Stimulated activated CD4-positive, alpha-beta T cell treated with anti-CD3 and anti-CD28 coated beads, Interleukin-1b, Interleukin-23, amount 100 ng/mL, for 4 hours (primary cell): Measurements from ENCODE around the gene LRMDA.

Source experiments
- DNase-seq, 2 donors: peaks; one replicate each; pipeline ENCODE4 v3.0.0-alpha.2; 2020; ENCODE audit warnings: low read depth in 2 of 2

The LRMDA gene

DNA sequence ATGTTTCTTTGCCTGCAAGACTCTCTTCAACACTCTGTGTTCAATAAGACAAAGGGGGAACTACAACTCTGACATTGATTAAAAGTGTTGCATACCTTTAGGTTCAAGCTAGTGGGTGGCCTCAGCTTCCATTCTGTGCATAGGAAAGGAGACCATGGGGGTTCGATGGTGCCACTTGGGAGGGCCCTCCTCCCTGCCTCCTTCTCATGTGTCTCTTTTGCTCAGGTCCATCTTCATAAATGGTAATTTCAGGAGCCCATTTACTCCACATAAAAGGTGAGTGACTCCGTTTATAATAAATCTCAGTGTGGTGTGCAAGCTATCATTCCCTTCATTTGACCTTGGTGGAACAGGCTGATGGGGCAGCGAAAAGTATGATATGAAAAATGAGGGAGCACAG is 285.1 kb downstream of the LRMDA start:
- DNase-seq, result no peak

DNA sequence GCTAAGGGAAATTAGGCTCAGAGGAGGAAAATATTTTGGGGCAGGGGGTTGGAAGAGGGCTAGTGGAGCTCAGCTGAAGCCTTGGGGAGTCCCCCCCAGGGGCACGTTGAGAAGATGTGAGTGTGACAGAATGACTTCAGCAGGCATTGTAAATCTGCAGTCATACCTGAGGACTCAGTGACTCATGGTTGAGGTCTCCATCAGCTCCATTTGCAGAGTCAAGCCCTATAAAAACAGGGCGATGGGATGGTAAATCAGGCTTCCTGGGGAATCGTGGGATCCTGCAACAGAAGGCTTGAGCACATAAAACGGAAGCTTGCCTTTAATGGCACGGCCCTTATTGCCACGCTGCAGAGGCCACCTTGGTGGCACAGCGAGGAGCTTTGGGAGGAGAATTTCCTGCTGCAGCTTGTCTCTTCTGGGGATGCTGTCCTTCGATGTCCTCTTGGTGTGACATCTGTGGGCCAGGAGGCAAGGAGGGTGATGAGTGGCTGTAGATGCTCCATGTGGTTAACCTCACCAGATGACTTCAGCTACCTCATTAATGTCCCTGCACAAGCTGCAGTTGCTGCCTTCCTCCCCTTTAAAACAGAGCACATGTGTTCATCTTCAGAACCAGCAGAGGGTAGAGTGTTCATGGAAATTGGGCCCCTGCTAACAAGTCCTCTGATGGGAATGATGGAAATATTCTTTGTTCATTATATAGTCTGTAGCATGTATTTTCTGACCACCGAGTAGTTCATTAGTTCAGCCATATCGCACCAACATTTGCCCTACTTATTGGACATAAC is 285.9 kb downstream of the LRMDA start:
- no peak for DNase-seq

DNA sequence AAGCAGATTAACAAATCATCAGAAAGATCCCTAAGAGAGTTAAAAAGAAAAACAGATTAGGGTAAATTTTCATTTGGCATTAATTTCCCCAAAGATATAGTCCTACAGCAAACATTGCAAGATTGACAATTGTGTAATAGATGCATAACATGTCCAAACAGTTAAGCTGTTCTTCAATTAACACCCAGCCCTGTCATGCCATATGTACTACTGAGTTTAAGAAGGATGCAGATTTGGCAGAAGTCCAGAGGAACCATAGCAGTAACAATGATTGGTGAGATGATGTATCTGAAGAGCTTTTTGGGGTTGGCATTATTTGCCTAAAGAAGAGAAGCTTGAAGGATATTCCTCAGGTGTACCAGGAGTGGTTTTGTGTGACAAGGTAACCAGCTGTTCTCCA is 287.6 kb downstream of the LRMDA start:
- DNase-seq, result no peak

GRCh38 chr10:75720157-75720556 is 288.7 kb downstream of the LRMDA start:
- DNase-seq, result no peak

- DNase-seq, result no peak
These were observed 290.6 kb downstream of the LRMDA start for GRCh38 chr10:75722020-75722419.

- DNase-seq, result no peak
These were observed 291.2 kb downstream of the LRMDA start for GRCh38 chr10:75722609-75723008.

DNA sequence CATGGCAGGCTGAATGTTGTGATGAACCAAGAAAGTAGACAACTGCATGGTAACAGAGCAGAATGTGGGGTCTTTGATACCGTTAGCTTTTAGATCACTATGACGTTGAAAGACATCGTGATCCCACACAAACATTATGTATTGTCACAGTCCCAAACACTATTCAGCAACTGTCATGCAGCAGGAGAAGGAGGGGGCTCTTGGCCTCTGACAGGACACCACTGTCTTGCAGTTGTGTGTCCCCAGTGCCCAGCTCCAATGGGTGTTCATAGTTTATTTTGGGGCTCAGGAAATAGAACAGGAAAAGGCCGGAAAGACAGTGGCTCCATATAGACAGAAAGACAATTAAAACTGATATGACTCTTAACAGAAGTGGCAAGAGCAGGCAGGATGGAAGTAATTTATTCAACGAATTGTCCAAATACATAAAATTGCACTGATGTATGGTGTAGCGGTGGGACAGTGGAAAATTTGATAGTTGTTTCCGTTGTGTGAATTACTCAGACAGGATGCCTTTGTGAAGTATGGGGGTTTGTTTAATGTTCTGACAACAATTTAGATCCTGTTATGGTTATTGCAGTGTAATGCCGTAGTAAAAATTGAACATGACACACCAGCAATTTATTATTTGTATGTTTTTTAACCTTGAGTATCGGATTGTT is 292.0 kb downstream of the LRMDA start:
- DNase-seq, result no peak

GRCh38 chr10:75724047-75724446 is 292.6 kb downstream of the LRMDA start:
- no peak for DNase-seq

DNA sequence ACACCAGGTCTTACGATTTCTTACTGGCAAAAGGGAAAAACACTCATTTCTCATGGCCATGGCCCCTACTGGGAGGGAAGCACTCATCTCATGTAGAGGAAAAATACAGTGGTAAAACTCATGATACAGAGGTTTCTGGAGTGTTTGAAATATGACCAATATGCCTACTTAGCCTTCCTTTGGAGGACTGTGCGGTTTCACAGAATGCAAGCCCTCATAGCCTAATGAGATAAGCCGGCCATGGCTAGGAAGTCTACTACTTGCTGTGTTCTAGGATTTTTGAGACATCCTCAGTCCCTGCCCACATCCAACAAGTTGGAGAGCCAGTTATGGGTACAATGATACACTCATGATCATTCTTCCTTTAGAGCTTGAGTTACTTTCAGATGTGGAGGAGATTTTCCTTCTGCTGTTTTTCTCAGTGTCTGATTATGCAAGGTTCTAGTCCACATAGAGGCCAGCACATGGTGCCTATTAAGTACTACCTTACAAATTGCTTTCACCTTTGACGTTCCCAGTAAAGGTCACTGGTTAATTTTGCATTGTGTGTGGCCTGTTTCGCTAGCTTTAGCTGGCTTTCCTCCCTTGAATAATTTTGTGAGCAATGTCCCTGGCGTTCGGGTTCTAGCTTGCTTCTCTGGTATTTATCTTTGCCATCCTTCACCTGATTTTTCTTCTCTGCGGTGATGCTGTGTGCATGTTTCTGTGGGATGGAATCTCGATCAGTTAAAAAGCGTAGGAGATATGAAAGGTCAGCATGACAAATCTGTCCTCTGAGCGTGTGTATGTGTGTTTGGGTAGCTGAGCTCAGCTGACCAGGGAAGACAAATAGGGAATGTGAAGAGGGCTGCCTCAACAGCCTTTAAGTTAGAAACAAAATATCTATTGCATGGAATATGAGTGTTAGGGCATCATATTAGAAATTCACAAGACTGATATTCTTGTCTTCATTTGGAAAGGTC is 295.4 kb downstream of the LRMDA start:
- no peak for DNase-seq

DNA sequence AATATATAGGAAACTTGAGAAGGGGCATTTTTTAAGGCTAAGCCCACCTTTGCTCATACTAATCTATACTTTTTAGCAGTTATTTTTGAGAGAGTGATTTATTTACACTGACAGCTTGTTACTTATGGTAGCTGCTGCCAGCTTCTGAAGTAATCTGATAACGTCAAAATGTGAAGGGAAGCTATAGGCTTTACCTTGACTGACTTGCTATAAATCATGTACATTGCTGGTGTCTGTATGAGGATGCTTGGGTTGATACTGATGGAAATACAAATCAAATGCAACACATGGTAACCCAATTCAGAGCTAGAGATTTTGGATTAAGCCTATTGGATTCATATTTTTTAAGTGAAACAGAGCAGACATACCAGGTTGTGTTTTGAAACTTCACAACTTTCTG is 299.4 kb downstream of the LRMDA start:
- DNase-seq, result no peak

- no peak for DNase-seq
These were observed 301.9 kb downstream of the LRMDA start for GRCh38 chr10:75733135-75733890.

DNA sequence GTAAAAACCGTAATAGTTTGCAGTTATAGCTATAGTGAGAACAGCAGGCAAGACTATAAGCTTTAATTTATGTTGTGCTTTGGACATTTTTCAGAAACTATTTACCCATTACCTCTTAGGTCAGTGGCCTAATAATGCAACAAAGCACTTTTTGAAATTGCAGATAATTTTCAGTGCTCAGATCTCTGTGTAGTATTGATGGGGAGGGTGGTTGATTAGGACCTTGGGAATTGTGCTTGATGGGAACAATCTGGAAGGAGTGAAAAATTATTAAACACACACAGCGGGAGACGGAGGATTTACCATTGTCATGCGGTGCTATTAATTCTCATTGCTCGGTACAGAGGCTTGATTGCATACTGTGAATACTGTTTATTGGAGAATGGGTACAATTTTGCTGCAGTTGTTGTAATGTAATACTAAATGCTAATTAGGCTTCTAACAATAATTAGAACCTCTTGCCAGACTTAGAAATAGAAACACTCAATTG is 304.8 kb downstream of the LRMDA start:
- no peak for DNase-seq

- DNase-seq, result no peak
These were observed 305.6 kb downstream of the LRMDA start for GRCh38 chr10:75736889-75737579.

GRCh38 chr10:75737580-75737949 is 306.1 kb downstream of the LRMDA start:
- DNase-seq, result no peak

DNA sequence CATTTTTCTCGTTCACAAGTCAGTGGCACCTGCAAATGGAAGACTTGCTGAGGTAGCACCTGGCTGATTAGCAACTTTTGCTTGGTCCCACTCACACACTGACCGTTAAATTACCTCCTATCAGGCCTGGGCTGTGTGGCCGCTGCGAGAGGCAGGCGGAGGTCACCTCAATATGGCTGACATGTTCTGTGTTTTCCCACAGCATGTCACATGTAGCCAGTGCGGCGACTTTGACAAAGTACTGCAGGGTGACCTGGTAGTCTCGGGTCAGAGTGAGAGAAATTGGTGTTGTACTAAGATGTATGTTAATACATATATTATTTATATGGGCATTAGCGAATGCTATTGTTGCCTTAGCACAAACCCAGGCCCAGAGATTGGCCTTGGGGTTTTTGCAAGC is 307.5 kb downstream of the LRMDA start:
- no peak for DNase-seq

DNA sequence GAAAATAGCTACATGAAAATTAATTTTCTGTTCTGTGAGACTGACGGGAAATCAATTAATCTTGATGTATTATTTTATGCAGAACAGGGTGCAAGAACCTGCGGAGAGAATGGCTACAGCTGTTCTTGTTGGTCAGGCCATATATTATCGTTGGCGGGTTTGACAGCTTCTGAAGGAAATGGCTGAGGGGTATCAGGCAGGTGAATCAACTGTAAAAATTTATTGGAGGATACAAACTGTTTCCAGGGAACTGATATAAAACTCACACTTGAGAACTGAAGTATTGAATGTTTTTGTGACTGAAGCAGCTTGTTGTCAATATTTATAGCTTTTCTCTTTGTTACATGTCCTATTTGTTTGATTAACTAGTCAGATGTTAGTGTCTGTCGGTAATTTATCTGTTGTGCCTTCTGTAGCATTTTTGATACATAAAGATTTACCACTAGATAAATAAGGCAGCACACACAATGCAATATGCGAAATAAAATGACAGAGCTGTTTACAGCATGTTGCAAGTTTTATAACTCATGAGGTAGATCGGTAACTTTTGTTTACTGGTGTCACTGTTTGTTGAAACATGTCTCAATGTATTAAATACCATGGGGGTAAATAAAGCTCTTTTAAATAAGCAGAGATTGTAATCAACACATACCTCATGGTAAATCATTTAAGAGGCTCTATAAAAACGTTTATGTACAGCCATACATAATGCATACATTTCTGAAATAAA is 308.2 kb downstream of the LRMDA start:
- DNase-seq, result no peak

DNA sequence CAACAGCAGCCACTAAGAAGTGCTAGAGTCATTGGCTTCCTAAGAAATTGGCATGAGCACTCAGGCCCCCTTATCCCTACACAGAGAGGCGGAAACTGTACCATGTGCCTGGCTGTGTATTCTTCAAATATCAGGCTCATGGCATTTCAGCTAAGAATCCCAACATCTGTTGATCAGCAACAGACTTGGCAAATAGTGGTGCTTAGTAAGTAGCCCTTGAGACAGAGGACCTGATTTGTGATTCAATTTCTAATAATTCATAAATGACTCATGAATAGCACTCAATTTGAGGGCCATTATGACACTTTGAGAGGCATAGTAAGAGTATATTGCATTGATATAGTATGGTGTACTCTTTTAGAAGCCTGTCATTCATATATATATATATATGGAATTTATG is 309.1 kb downstream of the LRMDA start:
- no peak for DNase-seq

- DNase-seq, result no peak
These were observed 310.9 kb downstream of the LRMDA start for GRCh38 chr10:75742355-75742754.

GRCh38 chr10:75743291-75743778 is 311.9 kb downstream of the LRMDA start:
- DNase-seq, result no peak

GRCh38 chr10:75744261-75744660 is 312.8 kb downstream of the LRMDA start:
- no peak for DNase-seq
